ENCODE measurements around the gene ZDHHC12.

DNA sequence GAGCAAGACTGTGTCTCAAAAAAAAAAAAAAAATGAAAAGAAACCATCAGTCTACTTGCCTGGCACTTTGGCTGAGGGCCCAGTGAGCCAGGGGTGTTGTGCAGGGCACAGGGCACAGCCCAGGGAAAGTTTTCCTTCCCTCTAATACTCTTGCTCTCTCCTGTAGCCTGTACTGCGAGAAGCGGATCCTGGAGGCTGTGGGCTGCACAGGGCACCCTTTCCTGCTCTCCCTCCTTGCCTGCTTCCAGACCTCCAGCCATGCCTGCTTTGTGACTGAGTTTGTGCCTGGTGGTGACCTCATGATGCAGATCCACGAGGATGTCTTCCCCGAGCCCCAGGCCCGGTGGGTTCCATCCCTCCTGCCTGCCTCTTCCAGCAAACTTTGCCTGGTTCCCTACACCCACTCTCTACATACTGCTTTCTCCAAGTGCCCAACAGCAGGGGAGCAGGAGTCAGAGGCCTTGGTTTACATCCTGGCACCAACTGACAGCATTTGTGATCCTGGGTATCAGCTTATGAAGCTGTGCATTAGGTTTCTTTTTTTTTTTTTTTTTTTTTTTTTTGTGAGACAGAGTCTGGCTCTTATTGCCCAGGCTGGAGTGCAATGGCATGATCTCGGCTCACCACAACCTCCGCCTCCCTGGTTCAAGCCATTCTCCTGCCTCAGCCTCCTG lies 7.2 kb downstream of the ZDHHC12 start:
- TF ChIP-seq SUZ12 (IDR thresholded peaks at IDR 0.05; ENCODE audit: extremely low read depth, insufficient read depth, insufficient read length): no peak
- no peak for TF ChIP-seq ZNF274 (IDR thresholded peaks at IDR 0.05; ENCODE audit: low read depth, low read length)
